Measurements from ENCODE around the gene NID2. TPM values are rescaled to one million over a fixed set of nuclear protein-coding genes. Genes with fewer than 3 reads are reported as not detected.

The NID2 gene
- total and polyA plus RNA-seq, 7 experiments from 2014 or later: 0.35 to 0.94 (median 0.42) TPM; not detected in 4

DNA sequence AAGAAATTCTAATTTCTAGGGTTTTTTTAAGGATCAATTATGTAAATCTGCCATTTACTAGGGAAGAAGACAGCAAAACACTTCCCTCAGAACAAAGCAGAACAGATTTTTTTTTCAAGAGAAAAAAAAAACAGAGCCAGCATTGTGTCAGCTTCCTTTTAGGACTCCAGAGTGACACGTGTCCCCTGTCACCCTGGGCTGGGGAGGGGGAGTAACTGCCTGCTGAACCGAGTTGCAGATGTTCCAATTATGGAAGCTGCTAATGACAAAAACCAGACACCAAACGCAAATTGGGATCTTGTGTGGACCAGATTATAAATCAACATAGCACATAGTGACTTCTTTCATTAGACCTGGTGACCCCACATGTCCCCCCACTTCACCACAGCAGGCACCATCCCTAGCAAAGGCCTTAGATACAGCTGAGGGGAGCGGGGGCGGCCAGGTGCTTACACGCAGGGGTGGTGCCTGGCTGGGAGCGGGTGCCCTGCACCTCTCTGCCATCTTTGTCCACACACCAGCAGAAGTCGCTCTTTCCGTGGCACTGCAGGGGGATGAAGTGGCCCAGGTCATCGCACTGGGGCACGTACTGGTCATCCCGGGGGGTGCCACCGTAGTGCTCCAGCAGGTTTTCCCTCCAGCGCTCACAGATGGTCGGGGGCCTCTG is 54.1 kb downstream of the NID2 start:
- H3K27me3 Mint-ChIP-seq: peaks cover 5 to 17% (median 8%) of the 10 kb centered on the region in 5 donors
- Histone ChIP-seq H3K27me3 (ENCODE audit: control insufficient read depth in 2 of 2, insufficient read depth in 2 of 2, low read length in 2 of 2) (no peaks in the 10 kb centered on the region), H3K4me3 (ENCODE audit: low read length) (no peak overlapping the region), H3K4me1 (ENCODE audit: control insufficient read depth in 2 of 2, insufficient read depth in 2 of 2, low read length in 2 of 2) (peaks cover 0 to 3% of the 10 kb centered on the region in 2 donors), H3K9me3 (ENCODE audit: control insufficient read depth in 2 of 3, low read length in 3 of 3) (no peaks in the 10 kb centered on the region), H3K36me3 (ENCODE audit: control insufficient read depth in 2 of 3, insufficient read depth in 3 of 3, low read length in 3 of 3) (peaks cover 0 to 20% (median 0%) of the 10 kb centered on the region in 3 experiments), H3K27ac (ENCODE audit: low read depth, low read length) (no peak overlapping the region)
- peaks cover 5 to 15% (median 14%) of the 10 kb centered on the region in 5 donors for H3K36me3 Mint-ChIP-seq
- H3K9me3 Mint-ChIP-seq: no peaks in the 10 kb centered on the region
- H3K4me3 Mint-ChIP-seq: no peak overlapping the region
- H3K27ac Mint-ChIP-seq: no peak overlapping the region
- ChIA-PET CTCF (no interaction called here), POLR2A (no interaction called here)
- DNase-seq (no peak), ATAC-seq (no peak)
- H3K4me1 Mint-ChIP-seq: peaks cover 0 to 7% (median 5%) of the 10 kb centered on the region in 7 donors
- intact Hi-C loops (cut with micrococcal nuclease): no loop called here

DNA sequence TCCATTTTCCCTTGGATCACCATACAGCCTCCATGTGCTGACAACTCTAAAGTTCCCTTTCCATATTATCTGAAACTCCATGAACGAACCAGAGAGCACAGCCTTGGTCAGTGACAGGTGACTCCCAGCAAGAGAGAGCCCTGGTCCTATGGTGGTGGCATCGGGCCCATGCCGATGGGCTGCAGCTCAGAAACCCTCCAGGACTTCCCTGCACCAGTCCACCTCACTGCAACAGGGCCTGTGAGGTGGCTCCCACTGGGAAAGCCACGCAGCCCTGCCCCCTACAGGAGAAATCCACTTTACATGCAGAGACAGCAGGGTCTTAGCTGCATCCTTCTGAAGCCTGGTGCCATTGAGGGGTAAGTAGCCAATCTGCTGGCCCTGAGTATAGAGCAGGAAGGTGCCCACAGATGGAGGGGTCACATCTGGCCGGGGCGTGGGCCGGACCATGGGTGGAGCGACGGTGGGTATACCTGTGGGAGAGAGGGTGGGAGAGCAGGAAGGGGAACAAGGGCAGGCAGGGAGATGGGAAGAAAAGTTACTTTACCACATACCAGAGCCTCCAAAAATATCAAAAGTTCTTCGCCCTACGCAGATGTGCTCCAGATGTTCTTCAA is 54.8 kb downstream of the NID2 start:
- Mint-ChIP-seq H3K9me3 (no peaks in the 10 kb centered on the region), H3K27ac (peak overlapping the region in 1 of 9 donors; percentile 86), H3K27me3 (peaks cover 5 to 17% (median 8%) of the 10 kb centered on the region in 5 donors), H3K4me3 (no peak overlapping the region), H3K36me3 (peaks cover 5 to 19% (median 17%) of the 10 kb centered on the region in 5 donors), H3K4me1 (peaks cover 0 to 5% (median 4%) of the 10 kb centered on the region in 7 donors)
- intact Hi-C loops (cut with micrococcal nuclease): no loop called here
- Histone ChIP-seq H3K36me3 (ENCODE audit: control insufficient read depth in 2 of 3, insufficient read depth in 3 of 3, low read length in 3 of 3) (peaks cover 3 to 27% (median 4%) of the 10 kb centered on the region in 3 experiments), H3K27ac (ENCODE audit: low read depth, low read length) (no peak overlapping the region), H3K9me3 (ENCODE audit: control insufficient read depth in 2 of 3, low read length in 3 of 3) (no peaks in the 10 kb centered on the region), H3K4me1 (ENCODE audit: control insufficient read depth in 2 of 2, insufficient read depth in 2 of 2, low read length in 2 of 2) (no peaks in the 10 kb centered on the region), H3K4me3 (ENCODE audit: low read length) (no peak overlapping the region), H3K27me3 (ENCODE audit: control insufficient read depth in 2 of 2, insufficient read depth in 2 of 2, low read length in 2 of 2) (no peaks in the 10 kb centered on the region)
- CTCF ChIA-PET: no interaction called here
- POLR2A ChIA-PET: no interaction called here
- ATAC-seq (peak; percentile 39), DNase-seq (no peak)

DNA sequence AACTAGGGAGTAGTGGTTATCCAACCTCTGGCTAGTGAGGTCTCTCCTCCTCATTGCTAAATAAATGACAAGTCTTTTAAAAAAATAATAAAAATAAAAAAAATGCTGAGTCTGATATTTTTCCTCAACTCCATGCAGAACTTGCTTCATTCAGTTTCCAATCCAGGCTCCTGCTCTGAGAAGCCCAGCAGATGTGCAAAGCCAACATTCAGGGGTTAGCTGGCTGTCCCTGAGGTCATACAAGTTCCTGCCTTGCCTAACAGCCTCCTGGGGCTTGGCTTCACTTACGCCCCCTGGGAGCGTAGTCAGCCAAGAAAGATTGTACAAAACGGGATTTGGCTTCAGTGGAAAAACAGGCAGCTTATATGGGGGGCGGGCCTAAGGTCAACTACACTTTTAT is 56.2 kb downstream of the NID2 start:
- no peak for DNase-seq
- H3K4me3 Mint-ChIP-seq: no peak overlapping the region
- peaks cover 5 to 13% (median 8%) of the 10 kb centered on the region in 5 donors for H3K27me3 Mint-ChIP-seq
- Histone ChIP-seq H3K36me3 (ENCODE audit: control insufficient read depth in 2 of 3, insufficient read depth in 3 of 3, low read length in 3 of 3) (peaks cover 6 to 41% (median 9%) of the 10 kb centered on the region in 3 experiments), H3K4me1 (ENCODE audit: control insufficient read depth in 2 of 2, insufficient read depth in 2 of 2, low read length in 2 of 2) (no peaks in the 10 kb centered on the region), H3K9me3 (ENCODE audit: control insufficient read depth in 2 of 3, low read length in 3 of 3) (no peaks in the 10 kb centered on the region), H3K4me3 (ENCODE audit: low read length) (no peak overlapping the region), H3K27me3 (ENCODE audit: control insufficient read depth in 2 of 2, insufficient read depth in 2 of 2, low read length in 2 of 2) (no peaks in the 10 kb centered on the region), H3K27ac (ENCODE audit: low read depth, low read length) (no peak overlapping the region)
- intact Hi-C loops (cut with micrococcal nuclease): no loop called here
- H3K27ac Mint-ChIP-seq: peak overlapping the region in 1 of 9 donors; percentile 46
- ChIA-PET CTCF (no interaction called here), POLR2A (no interaction called here)
- peaks cover 0 to 5% (median 0%) of the 10 kb centered on the region in 7 donors for H3K4me1 Mint-ChIP-seq
- ATAC-seq: no peak
- H3K36me3 Mint-ChIP-seq: peaks cover 14 to 26% (median 22%) of the 10 kb centered on the region in 5 donors
- H3K9me3 Mint-ChIP-seq: no peaks in the 10 kb centered on the region

DNA sequence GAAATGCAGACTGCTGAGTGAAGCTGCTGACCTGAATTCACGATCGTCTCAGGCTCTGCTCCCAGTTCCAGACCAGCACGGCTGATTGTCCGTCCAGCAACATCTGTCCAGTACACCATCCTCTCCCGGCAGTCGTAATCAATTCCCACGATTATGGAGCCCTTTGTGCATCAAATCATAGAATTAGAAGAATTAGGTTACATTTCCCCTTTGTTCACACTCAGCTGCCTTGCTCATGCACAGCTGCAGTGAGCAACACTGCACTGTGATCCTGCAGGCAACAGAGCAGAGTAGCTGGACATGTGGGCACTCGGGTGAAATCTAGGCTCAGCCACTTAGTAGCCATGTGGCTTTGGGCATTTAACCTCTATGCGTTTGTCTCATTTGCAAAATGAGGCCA is 57.3 kb downstream of the NID2 start:
- POLR2A ChIA-PET: no interaction called here

DNA sequence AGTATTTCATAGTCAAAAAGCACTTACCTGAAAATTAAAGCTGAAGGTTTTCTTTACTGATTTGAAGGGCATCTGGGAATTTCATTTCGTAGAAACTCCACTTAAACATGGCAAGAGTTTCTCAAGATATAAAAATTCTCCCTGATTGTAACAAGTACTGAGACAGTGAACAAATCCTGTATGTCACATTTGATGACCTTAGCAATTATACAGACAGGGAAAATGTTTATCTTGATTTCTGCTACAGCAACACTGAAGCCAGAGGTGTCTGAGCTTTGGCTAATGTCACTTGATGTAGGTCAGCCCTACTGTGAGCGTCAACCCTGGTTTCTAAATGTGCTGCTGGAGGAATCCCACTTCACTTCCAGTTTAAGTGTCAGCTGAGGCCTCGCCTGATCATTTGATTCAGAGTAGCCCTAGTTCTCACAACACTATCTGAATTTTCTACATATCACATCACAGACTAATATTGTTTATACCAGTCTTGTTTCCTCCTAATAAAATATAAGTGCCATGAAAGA is 58.6 kb downstream of the NID2 start:
- Histone ChIP-seq H3K9me3 (ENCODE audit: control insufficient read depth in 2 of 3, low read length in 3 of 3) (no peaks in the 10 kb centered on the region), H3K4me3 (ENCODE audit: low read length) (no peak overlapping the region), H3K27ac (ENCODE audit: low read depth, low read length) (no peak overlapping the region), H3K27me3 (ENCODE audit: control insufficient read depth in 2 of 2, insufficient read depth in 2 of 2, low read length in 2 of 2) (no peaks in the 10 kb centered on the region), H3K4me1 (ENCODE audit: control insufficient read depth in 2 of 2, insufficient read depth in 2 of 2, low read length in 2 of 2) (no peaks in the 10 kb centered on the region), H3K36me3 (ENCODE audit: control insufficient read depth in 2 of 3, insufficient read depth in 3 of 3, low read length in 3 of 3) (peaks cover 10 to 63% (median 17%) of the 10 kb centered on the region in 3 experiments)
- intact Hi-C loops (cut with micrococcal nuclease): no loop called here
- ChIA-PET POLR2A (no interaction called here), CTCF (no interaction called here)
- Mint-ChIP-seq H3K4me3 (no peak overlapping the region), H3K9me3 (no peaks in the 10 kb centered on the region), H3K4me1 (peaks cover 0 to 5% (median 0%) of the 10 kb centered on the region in 7 donors), H3K27ac (peak overlapping the region in 1 of 9 donors; percentile 12), H3K27me3 (no peaks in the 10 kb centered on the region), H3K36me3 (peaks cover 18 to 41% (median 34%) of the 10 kb centered on the region in 5 donors)
- no peak for DNase-seq
- ATAC-seq: no peak

More for the DNA sequence above, 57.3 kb downstream of the NID2 start:
- Mint-ChIP-seq H3K27ac (peak overlapping the region in 3 of 9 donors; percentile 21 to 33 (median 26)), H3K4me3 (no peak overlapping the region), H3K36me3 (peaks cover 14 to 31% (median 26%) of the 10 kb centered on the region in 5 donors), H3K9me3 (no peaks in the 10 kb centered on the region), H3K4me1 (peaks cover 0 to 5% (median 0%) of the 10 kb centered on the region in 7 donors), H3K27me3 (peaks cover 2 to 5% (median 3%) of the 10 kb centered on the region in 5 donors)
- DNase-seq (no peak), ATAC-seq (no peak)
- H3K4me1 ChIP-seq (ENCODE audit: control insufficient read depth in 2 of 2, insufficient read depth in 2 of 2, low read length in 2 of 2): no peaks in the 10 kb centered on the region
- intact Hi-C loops (cut with micrococcal nuclease): no loop called here
- CTCF ChIA-PET: no interaction called here
- H3K27ac ChIP-seq (ENCODE audit: low read depth, low read length): no peak overlapping the region
- H3K9me3 ChIP-seq (ENCODE audit: control insufficient read depth in 2 of 3, low read length in 3 of 3): no peaks in the 10 kb centered on the region
- H3K27me3 ChIP-seq (ENCODE audit: control insufficient read depth in 2 of 2, insufficient read depth in 2 of 2, low read length in 2 of 2): no peaks in the 10 kb centered on the region
- H3K36me3 ChIP-seq (ENCODE audit: control insufficient read depth in 2 of 3, insufficient read depth in 3 of 3, low read length in 3 of 3): peaks cover 6 to 50% (median 15%) of the 10 kb centered on the region in 3 experiments
- no peak overlapping the region for H3K4me3 ChIP-seq (ENCODE audit: low read length)

DNA sequence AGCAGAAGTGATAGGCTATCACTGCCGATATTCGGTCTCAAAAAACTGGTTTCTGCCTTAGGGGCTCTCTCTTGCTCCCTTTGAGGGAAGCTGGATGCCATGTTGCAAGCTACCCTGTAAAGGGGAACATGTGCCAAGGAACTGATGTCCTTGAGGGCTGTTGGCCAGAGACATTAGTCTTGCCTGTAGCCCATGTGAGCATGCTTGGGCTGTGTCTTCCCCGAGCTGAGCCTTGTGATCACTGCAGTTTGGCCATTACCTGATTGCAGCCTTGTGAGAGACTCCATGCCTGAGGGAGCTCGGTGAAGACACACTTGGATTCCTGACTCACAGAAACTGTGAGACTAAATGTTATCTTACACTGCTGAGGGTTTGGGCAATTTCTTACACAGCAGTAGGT is 60.7 kb downstream of the NID2 start:
- H3K9me3 ChIP-seq (ENCODE audit: control insufficient read depth in 2 of 3, low read length in 3 of 3): no peaks in the 10 kb centered on the region
- Mint-ChIP-seq H3K36me3 (peaks cover 18 to 46% (median 42%) of the 10 kb centered on the region in 5 donors), H3K4me3 (no peak overlapping the region), H3K27ac (peak overlapping the region in 4 of 9 donors; percentile 4 to 51 (median 24)), H3K27me3 (no peaks in the 10 kb centered on the region), H3K9me3 (no peaks in the 10 kb centered on the region), H3K4me1 (peaks cover 0 to 5% (median 0%) of the 10 kb centered on the region in 7 donors)
- peaks cover 12 to 84% (median 36%) of the 10 kb centered on the region in 3 experiments for H3K36me3 ChIP-seq (ENCODE audit: control insufficient read depth in 2 of 3, insufficient read depth in 3 of 3, low read length in 3 of 3)
- DNase-seq (no peak), ATAC-seq (no peak)
- H3K4me3 ChIP-seq (ENCODE audit: low read length): no peak overlapping the region
- H3K27me3 ChIP-seq (ENCODE audit: control insufficient read depth in 2 of 2, insufficient read depth in 2 of 2, low read length in 2 of 2): no peaks in the 10 kb centered on the region
- CTCF ChIA-PET: interaction anchor here (0.7 kb wide), 1 partner anchor 162 kb away, joined by 3 read pairs; no protein-coding TSS in a partner anchor
- POLR2A ChIA-PET: no interaction called here
- H3K4me1 ChIP-seq (ENCODE audit: control insufficient read depth in 2 of 2, insufficient read depth in 2 of 2, low read length in 2 of 2): no peaks in the 10 kb centered on the region
- no peak overlapping the region for H3K27ac ChIP-seq (ENCODE audit: low read depth, low read length)
- intact Hi-C loops (cut with micrococcal nuclease): no loop called here
